ENCODE results near the gene ALKBH6. TPM values are rescaled to one million over a fixed set of nuclear protein-coding genes. Genes with fewer than 3 reads are reported as not detected.

The ALKBH6 gene
- total and polyA plus RNA-seq, 2 of the 13 experiments (the other 11 are each of a cell fraction or from before 2014, with no cell fraction given), result 13.7 to 18.1 TPM

DNA sequence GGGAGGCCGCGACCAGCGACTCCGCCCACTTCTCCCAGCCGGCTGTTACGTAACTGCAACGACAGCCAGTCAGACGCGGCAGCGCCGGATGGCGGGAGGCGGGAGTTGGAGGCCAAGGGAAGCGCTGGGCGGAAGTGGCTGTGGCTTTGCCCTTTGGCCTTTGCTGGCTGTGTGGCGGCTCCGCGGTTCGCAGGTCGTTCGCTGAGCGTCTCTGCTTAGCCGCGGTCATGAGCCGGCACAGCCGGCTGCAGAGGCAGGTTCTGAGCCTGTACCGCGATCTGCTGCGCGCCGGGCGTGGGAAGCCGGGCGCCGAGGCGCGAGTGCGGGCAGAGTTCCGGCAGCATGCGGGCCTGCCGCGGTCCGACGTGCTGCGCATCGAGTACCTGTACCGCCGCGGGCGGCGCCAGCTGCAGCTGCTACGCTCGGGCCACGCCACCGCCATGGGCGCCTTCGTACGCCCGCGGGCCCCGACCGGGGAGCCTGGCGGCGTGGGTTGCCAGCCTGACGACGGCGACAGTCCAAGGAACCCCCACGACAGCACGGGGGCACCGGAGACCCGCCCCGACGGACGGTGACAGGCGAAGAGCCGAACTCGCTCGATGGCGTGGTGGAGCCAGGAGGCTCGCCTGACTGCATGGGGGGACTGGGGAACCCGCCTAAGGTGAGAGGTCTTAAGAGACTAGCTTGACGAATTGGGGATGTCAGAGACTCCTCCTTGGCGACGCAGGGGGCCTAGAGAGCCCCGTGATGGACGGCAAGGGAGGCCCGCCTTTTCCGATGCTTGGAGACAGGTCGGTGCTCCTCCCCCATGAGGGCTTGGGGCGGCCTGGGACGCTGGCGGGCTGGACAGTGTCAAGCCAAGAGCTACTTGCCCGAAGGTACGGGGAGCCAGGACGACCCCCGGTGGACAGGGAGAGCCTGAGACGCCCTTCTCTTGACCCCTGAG lies 18.7 kb downstream of the ALKBH6 start, which contains the start of gene SDHAF1 (continued):
- TF ChIP-seq, protein P1, sequence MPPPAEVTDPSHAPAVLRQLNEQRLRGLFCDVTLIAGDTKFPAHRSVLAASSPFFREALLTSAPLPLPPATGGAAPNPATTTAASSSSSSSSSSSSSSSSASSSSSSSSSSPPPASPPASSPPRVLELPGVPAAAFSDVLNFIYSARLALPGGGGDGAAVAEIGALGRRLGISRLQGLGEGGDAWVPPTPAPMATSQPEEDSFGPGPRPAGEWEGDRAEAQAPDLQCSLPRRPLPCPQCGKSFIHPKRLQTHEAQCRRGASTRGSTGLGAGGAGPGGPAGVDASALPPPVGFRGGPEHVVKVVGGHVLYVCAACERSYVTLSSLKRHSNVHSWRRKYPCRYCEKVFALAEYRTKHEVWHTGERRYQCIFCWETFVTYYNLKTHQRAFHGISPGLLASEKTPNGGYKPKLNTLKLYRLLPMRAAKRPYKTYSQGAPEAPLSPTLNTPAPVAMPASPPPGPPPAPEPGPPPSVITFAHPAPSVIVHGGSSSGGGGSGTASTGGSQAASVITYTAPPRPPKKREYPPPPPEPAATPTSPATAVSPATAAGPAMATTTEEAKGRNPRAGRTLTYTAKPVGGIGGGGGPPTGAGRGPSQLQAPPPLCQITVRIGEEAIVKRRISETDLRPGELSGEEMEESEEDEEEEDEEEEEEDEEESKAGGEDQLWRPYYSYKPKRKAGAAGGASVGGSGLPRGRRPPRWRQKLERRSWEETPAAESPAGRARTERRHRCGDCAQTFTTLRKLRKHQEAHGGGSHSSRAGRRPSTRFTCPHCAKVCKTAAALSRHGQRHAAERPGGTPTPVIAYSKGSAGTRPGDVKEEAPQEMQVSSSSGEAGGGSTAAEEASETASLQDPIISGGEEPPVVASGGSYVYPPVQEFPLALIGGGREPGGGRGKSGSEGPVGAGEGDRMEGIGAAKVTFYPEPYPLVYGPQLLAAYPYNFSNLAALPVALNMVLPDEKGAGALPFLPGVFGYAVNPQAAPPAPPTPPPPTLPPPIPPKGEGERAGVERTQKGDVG (CRISPR knock-in tag; IDR thresholded peaks at IDR 0.05; ENCODE audit: borderline replicate concordance), result 0 out of 2 replicates have a peak, but pooled peaks have one; percentile 73
- TF ChIP-seq HNF4G (IDR thresholded peaks at IDR 0.05; ENCODE audit: borderline replicate concordance, low read depth, low read length), result peak; percentile 78; the same call in 1 of the 2 replicates
- peak; percentile 87 for TF ChIP-seq HNF4G (CRISPR knock-in tag; IDR thresholded peaks at IDR 0.05; ENCODE audit: borderline replicate concordance, low read depth)
- 0 out of 2 replicates have a peak, but pooled peaks have one; percentile 53 for TF ChIP-seq KLF9 (CRISPR knock-in tag; IDR thresholded peaks at IDR 0.05; ENCODE audit: low read depth)
- TF ChIP-seq ZNF468 (CRISPR knock-in tag; IDR thresholded peaks at IDR 0.05), result no peak
- no peak for TF ChIP-seq PAX8 (CRISPR knock-in tag; IDR thresholded peaks at IDR 0.05; ENCODE audit: borderline replicate concordance)
- peak; percentile 70 for TF ChIP-seq ZNF274 (CRISPR knock-in tag; IDR thresholded peaks at IDR 0.05)
- TF ChIP-seq, protein P2, sequence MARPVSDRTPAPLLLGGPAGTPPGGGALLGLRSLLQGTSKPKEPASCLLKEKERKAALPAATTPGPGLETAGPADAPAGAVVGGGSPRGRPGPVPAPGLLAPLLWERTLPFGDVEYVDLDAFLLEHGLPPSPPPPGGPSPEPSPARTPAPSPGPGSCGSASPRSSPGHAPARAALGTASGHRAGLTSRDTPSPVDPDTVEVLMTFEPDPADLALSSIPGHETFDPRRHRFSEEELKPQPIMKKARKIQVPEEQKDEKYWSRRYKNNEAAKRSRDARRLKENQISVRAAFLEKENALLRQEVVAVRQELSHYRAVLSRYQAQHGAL (CRISPR knock-in tag; IDR thresholded peaks at IDR 0.05; ENCODE audit: not compliant biosample characterization), result no peak
- no peak for TF ChIP-seq IRX3 (CRISPR knock-in tag; IDR thresholded peaks at IDR 0.05; ENCODE audit: borderline replicate concordance, low read depth)
- TF ChIP-seq SALL2 (CRISPR knock-in tag; IDR thresholded peaks at IDR 0.05), result no peak
- peak; percentile 49; the same call in 1 of the 2 replicates for TF ChIP-seq ZNF816 (CRISPR knock-in tag; IDR thresholded peaks at IDR 0.05; ENCODE audit: borderline replicate concordance)
- TF ChIP-seq CHCHD3 (CRISPR knock-in tag; IDR thresholded peaks at IDR 0.05), result no peak; the same call in none of the 2 replicates
- TF ChIP-seq, protein P3, sequence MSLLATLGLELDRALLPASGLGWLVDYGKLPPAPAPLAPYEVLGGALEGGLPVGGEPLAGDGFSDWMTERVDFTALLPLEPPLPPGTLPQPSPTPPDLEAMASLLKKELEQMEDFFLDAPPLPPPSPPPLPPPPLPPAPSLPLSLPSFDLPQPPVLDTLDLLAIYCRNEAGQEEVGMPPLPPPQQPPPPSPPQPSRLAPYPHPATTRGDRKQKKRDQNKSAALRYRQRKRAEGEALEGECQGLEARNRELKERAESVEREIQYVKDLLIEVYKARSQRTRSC (CRISPR knock-in tag; IDR thresholded peaks at IDR 0.05; ENCODE audit: low read depth), result no peak
- TF ChIP-seq ZNF432 (CRISPR knock-in tag; IDR thresholded peaks at IDR 0.05; ENCODE audit: borderline replicate concordance), result no peak
- TF ChIP-seq MED1 (CRISPR knock-in tag; IDR thresholded peaks at IDR 0.05), result 0 out of 2 replicates have a peak, but pooled peaks have one; percentile 26
- TF ChIP-seq NAIF1 (CRISPR knock-in tag; IDR thresholded peaks at IDR 0.05; ENCODE audit: borderline replicate concordance), result no peak; the same call in 1 of the 2 replicates
- peak; percentile 23; the same call in 1 of the 2 replicates for TF ChIP-seq ZKSCAN5 (CRISPR knock-in tag; IDR thresholded peaks at IDR 0.05)
- TF ChIP-seq, protein P4, sequence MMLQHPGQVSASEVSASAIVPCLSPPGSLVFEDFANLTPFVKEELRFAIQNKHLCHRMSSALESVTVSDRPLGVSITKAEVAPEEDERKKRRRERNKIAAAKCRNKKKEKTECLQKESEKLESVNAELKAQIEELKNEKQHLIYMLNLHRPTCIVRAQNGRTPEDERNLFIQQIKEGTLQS (CRISPR knock-in tag; IDR thresholded peaks at IDR 0.05), result peak; percentile 34
- TF ChIP-seq, protein P5, sequence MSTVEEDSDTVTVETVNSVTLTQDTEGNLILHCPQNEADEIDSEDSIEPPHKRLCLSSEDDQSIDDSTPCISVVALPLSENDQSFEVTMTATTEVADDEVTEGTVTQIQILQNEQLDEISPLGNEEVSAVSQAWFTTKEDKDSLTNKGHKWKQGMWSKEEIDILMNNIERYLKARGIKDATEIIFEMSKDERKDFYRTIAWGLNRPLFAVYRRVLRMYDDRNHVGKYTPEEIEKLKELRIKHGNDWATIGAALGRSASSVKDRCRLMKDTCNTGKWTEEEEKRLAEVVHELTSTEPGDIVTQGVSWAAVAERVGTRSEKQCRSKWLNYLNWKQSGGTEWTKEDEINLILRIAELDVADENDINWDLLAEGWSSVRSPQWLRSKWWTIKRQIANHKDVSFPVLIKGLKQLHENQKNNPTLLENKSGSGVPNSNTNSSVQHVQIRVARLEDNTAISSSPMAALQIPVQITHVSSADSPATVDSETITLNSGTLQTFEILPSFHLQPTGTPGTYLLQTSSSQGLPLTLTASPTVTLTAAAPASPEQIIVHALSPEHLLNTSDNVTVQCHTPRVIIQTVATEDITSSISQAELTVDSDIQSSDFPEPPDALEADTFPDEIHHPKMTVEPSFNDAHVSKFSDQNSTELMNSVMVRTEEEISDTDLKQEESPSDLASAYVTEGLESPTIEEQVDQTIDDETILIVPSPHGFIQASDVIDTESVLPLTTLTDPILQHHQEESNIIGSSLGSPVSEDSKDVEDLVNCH (CRISPR knock-in tag; IDR thresholded peaks at IDR 0.05), result no peak
- 0 out of 2 replicates have a peak, but pooled peaks have one; percentile 29 for TF ChIP-seq RELA (CRISPR knock-in tag; IDR thresholded peaks at IDR 0.05)

Measured in HepG2 (cell line).